A673 (cell line): ENCODE data around the gene MIER3.

Experiments used
- CTCF ChIP-seq: fragments of 300-800, 200-600 bp; sonication (generic); conservative IDR thresholded peaks from 2 replicates; pipeline ENCODE4 v1.5.1; 2017; ENCODE audit warnings: low read depth, mild to moderate bottlenecking, antibody characterized with exemption, low read length, moderate library complexity, mixed read lengths
- EZH2 ChIP-seq: fragments of 200-600 bp; sonication (generic); IDR thresholded peaks from 2 replicates; pipeline ENCODE4 v1.6.1; 2017; ENCODE audit warnings: borderline replicate concordance, low read depth, mild to moderate bottlenecking, mixed read lengths, antibody characterized with exemption, low read length; ENCODE audit not compliant: poor library complexity, severe bottlenecking

DNA sequence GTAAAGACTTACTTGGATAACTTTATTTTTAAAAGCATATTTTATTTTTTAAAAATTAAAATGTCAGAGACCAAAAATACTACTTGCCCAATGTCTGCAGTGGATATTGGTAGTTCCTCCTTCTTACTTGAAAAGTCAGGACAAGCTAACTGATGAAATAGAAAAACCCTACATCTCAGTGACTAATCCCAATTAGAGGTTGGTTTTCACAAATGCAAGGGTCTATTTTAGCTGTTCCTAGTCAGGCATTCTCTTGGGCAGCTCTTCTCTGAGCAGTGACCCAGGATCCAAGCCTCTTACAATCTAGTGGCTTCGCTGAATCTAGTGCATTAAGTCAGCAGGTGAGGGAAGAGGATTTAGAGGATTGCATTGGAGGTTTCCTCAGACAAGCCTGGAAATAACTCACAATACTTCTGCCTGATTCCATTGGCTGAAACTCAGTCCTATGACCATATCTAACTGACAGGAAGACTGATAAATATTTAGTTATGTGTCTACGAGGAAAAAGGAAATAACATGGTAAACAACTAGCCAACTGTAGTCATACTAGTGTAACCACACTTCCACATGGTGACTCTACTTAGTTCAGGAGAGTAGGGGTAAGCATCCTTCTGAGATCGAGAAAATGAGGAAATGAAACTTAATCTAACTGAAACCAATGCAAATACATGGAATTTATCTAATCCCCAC is 34.2 kb upstream of the MIER3 start:
- TF ChIP-seq CTCF (no peak), EZH2 (no peak)
